Kidney (tissue), 14 donors: ENCODE measurements around the gene RPL28. TPM values are rescaled to one million over a fixed set of nuclear protein-coding genes. Genes with fewer than 3 reads are reported as not detected.
A peak's percentile ranks its signal among the peaks of the same experiment; 100 is the strongest.

Experiments
- DNase-seq, 5 donors: peaks; one replicate each; pipeline ENCODE4 v3.0.0-alpha.2; 2013 to 2020
- FAIRE-seq: peaks from 2 replicates; lab custom pipeline; 2012; peaks lifted over from hg19 to GRCh38; lab: Jason Lieb, UNC
- H3K27ac ChIP-seq, 2 donors: one replicate each; pipeline ENCODE4 v1.7.0; 2013; ENCODE audit warnings: low read depth in 2 of 2, low read length in 2 of 2, inconsistent platforms in 1 of 2
- H3K27me3 ChIP-seq: one replicate; pipeline ENCODE4 v1.7.1; 2013; ENCODE audit warnings: low read length, inconsistent platforms; ENCODE audit not compliant: control insufficient read depth, insufficient read depth
- H3K36me3 ChIP-seq, 3 donors: one replicate each; pipeline versions ENCODE4 v1.7.0 to v1.7.1; 2013; ENCODE audit warnings: low read length in 3 of 3, control low read depth in 1 of 3, inconsistent platforms in 1 of 3; ENCODE audit not compliant: insufficient read depth in 3 of 3, control insufficient read depth in 2 of 3
- H3K4me1 ChIP-seq, 3 donors: one replicate each; pipeline versions ENCODE4 v1.7.0 to v1.7.1; 2013; ENCODE audit warnings: low read length in 3 of 3, inconsistent platforms in 1 of 3, low read depth in 1 of 3; ENCODE audit not compliant: control insufficient read depth in 2 of 3, insufficient read depth in 2 of 3
- H3K4me3 ChIP-seq, 3 donors: one replicate each; pipeline versions ENCODE4 v1.7.0 to v1.8.1; 2013; ENCODE audit warnings: low read length in 3 of 3, control low read depth in 1 of 3, inconsistent platforms in 1 of 3
- H3K9ac ChIP-seq, 3 donors: one replicate each; pipeline versions ENCODE4 v1.7.0 to v1.7.1; 2013; ENCODE audit warnings: low read length in 3 of 3, control low read depth in 1 of 3, inconsistent platforms in 1 of 3
- H3K9me3 ChIP-seq, 3 donors: one replicate each; pipeline versions ENCODE4 v1.7.0 to v1.7.1; 2013; ENCODE audit warnings: low read length in 3 of 3, control low read depth in 1 of 3, inconsistent platforms in 1 of 3; ENCODE audit not compliant: control insufficient read depth in 2 of 3, insufficient read depth in 1 of 3
- intact Hi-C: fragments of 100-400 bp; cut with DNase I; formaldehyde crosslinking; loops from one replicate; pipeline ENCODE4 v1.11.1; 2022
- polyA plus RNA-seq: library from polyadenylated mRNA; stranded (reverse); fragments of 350-450 nt; fragmentation: Illumina TruSeq; extraction: RNeasy Lipid Tissue Mini Kit (QIAGEN cat#74804); gene quantifications from one replicate; pipeline ENCODE4 v1.2.3, GENCODE V29; 2014; ENCODE audit warnings: low read depth, low replicate concordance; ENCODE audit not compliant: insufficient read depth
- total RNA-seq: library from RNA; stranded (reverse); fragmentation: NEBNext Ultra II Directional; extraction: Animal tissue kit (Norgen Biotek cat#: 25700); gene quantifications from one replicate; pipeline ENCODE4 v1.2.1, GENCODE V29; 2021
- TF ChIP-seq, protein P1 (sequence below): IDR thresholded peaks from 3 replicates; pipeline ENCODE4 v1.5.1; 2012; ENCODE audit warnings: mild to moderate bottlenecking, moderate library complexity, borderline replicate concordance; ENCODE audit not compliant: insufficient read depth; ENCODE audit errors: extremely low read depth
- donor health status: control.
- donor health status: control.
- donor health status: control.
- donor health status: control.
- donor health status: control.
- donor health status: DM: yes; HTN: yes; CAD: no.
- donor health status: Normal renal cell carcinoma (clear cell type).

Gene RPL28
- total and polyA plus RNA-seq, 2 donors from 2014 or later = 1,259 to 1,453 TPM

GRCh38 chr19:55358493-55358892, 27.2 kb upstream of the RPL28 start:
- peaks cover 1% of the 10 kb centered on the region for H3K27me3 ChIP-seq
- no peak overlapping the region for H3K27ac ChIP-seq
- H3K9ac ChIP-seq = no peak overlapping the region
- H3K4me1 ChIP-seq = peaks cover 0 to 3% (median 0%) of the 10 kb centered on the region in 3 donors
- no peak for FAIRE-seq
- H3K9me3 ChIP-seq = no peaks in the 10 kb centered on the region
- no peak for DNase-seq
- TF ChIP-seq, protein P1, sequence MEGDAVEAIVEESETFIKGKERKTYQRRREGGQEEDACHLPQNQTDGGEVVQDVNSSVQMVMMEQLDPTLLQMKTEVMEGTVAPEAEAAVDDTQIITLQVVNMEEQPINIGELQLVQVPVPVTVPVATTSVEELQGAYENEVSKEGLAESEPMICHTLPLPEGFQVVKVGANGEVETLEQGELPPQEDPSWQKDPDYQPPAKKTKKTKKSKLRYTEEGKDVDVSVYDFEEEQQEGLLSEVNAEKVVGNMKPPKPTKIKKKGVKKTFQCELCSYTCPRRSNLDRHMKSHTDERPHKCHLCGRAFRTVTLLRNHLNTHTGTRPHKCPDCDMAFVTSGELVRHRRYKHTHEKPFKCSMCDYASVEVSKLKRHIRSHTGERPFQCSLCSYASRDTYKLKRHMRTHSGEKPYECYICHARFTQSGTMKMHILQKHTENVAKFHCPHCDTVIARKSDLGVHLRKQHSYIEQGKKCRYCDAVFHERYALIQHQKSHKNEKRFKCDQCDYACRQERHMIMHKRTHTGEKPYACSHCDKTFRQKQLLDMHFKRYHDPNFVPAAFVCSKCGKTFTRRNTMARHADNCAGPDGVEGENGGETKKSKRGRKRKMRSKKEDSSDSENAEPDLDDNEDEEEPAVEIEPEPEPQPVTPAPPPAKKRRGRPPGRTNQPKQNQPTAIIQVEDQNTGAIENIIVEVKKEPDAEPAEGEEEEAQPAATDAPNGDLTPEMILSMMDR = no peak
- H3K36me3 ChIP-seq = no peaks in the 10 kb centered on the region
- H3K4me3 ChIP-seq = no peak overlapping the region
- intact Hi-C loops = no loop called here

DNA sequence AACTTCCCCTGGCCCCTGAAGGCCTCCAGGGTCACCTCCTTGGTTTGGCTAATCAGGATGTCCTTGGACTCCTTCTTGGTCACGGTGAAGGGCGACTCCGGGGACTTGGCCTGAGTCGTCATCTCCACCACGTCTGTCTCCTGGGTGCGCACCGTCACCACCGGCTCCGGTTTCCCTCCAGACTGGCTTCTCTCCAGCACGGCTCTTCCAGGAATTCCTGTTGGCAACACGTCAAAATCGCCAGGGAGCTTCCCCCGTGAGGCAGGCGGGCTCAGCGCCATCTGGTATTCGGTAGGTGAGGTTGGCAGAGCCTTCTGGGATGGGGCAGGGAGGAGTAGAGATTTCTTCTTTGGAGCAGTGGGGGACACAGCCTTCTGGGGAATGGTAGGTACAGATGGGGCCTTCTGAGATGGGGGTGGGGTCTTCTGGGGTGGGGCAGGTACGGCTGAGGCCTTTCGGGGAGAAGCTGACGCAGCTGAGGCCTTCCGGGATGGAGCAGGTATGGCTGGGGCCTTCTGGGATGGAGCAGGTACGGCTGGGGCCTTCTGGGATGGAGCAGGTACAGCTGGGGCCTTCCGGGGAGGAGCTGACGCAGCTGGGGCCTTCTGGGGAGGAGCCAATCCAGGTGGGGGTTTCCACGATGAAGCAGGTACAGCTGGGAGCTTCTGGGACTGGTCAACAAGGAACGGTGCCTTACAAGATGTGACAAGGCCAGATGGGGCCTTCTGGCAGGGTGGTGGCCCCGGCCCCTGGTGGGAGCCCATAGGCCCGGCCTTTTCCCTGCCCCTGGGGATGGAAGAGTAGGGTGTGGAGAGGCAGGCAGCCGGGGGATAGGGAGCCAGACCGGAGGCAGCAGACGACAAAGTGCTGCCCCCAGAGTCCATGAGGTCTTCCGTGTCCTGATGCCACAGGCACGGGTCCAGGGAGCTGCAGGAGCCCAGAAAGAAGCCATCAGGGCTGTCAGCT, 26.5 kb upstream of the RPL28 start:
- intact Hi-C loops = no loop called here
- TF ChIP-seq, protein P1 = no peak
- H3K36me3 ChIP-seq = no peaks in the 10 kb centered on the region
- H3K4me1 ChIP-seq = no peaks in the 10 kb centered on the region
- H3K9ac ChIP-seq = no peak overlapping the region
- no peak for DNase-seq
- no peak for FAIRE-seq
- H3K9me3 ChIP-seq = no peaks in the 10 kb centered on the region
- H3K27ac ChIP-seq = no peak overlapping the region
- H3K4me3 ChIP-seq = no peak overlapping the region
- no peaks in the 10 kb centered on the region for H3K27me3 ChIP-seq

DNA sequence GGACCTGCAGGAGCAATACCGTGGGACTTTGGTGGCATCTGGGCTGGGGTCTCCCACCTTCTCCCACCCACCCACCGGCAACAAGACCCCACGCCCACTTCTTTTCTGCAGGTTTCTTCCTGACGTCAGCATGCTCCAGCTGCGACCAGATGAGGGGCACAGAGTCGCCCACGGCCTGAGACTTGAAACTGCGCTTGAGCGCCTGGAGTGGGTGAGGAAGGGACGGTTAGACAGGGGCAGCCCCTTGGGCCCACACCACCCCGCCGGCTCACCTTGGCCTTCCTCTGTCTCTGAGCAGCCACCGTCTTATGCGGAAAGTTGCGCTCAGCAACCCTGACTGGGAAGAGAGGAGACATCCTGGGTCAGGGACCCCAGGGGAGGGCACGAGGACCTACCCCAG, 24.8 kb upstream of the RPL28 start:
- Histone ChIP-seq H3K9me3 (no peaks in the 10 kb centered on the region), H3K4me3 (no peak overlapping the region), H3K36me3 (no peaks in the 10 kb centered on the region), H3K9ac (no peak overlapping the region), H3K27me3 (no peaks in the 10 kb centered on the region), H3K4me1 (no peaks in the 10 kb centered on the region), H3K27ac (no peak overlapping the region)
- FAIRE-seq (no peak), DNase-seq (peak in 1 of 5 donors; percentile 63)
- intact Hi-C loops = no loop called here
- TF ChIP-seq, protein P1 = no peak
